GM19099 (cell line): ENCODE data around the gene CNOT11.

Source experiments
- POLR2A ChIP-seq: IDR thresholded peaks from 3 replicates; pipeline ENCODE4 v1.6.1; 2011; ENCODE audit warnings: low read depth; ENCODE audit not compliant: insufficient read length; ENCODE audit errors: extremely low read depth

Gene CNOT11

DNA sequence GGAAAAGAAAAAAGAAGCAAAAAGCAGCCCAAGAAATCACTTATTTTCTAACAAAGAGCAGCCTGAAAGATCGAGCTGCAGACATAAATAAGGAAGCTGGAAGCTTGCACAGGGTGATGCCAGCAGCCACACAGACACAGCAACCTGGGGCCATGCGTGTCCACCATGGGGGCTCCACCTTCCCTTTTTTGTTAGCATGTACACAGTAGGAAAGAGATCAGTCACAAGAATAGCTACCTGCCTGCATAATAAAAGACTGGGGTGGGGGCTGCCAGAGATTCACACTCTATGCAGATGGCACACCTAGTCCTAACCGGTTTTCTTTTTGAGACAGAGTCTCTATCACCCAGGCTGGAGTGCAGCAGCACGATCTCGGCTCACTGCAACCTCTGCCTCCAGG, 2.9 kb upstream of the CNOT11 start:
- TF ChIP-seq POLR2A = no peak

- TF ChIP-seq POLR2A = no peak
Measured at GRCh38 chr2:101251844-101252407, 760 bp upstream of the CNOT11 start.

DNA sequence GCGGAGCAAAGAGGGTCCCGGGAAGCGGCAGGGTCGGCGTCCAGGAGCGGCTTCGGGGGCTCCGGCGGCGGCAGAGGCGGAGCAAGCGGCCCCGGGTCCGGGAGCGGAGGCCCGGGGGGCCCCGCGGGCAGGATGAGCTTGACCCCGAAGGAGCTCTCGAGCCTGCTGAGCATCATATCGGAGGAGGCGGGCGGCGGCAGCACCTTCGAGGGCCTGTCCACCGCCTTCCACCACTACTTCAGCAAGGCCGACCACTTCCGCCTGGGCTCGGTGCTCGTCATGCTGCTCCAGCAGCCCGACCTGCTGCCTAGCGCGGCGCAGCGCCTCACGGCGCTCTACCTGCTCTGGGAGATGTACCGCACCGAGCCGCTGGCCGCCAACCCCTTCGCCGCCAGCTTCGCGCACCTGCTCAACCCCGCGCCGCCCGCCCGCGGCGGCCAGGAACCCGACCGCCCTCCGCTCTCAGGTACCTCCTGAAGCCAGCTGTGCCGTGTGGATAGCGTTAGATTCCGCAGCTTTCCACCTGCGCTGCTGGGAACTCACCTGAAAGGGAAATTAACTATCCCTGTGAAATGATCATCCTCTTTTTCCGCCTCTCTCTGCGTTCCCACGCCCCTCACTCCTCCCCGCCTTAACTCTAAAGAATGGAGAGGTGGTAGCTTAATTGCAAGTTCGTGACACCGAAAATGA, 472 bp downstream of the CNOT11 start:
- no peak for TF ChIP-seq POLR2A

DNA sequence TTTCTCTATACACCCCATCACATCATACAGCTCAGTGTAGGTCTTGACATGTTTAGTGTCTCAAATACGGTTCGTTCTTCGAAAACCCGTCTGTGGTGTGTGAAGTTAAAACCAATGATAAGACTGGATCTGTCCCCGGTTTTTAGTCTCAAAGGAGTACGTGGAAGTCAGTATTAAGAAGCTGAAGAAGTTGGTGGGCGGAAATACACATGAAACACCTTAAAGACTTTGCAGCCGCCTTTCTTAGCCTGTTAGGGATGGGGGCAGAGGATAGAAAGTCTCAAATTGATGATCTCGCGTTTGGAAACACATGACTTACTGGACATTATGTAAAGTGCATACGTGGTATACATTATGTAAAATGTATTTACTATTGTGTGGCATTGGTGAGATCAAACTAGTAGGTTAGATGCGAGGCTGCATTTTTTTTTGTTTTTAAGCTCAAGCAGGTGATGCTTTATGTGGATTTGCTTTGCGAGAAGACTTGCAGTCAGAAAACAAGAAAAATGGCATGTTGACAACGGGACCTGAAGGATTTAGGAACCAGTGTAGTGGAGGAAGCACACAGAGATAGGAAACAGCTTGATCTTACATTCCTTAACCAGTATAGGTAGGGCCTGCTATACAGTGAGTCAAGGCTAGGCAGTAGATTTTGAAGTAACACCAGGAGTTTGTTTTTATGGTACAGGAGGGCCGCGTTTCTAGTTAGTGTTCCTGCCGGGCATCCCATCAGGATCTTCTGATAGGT, 1.2 kb downstream of the CNOT11 start:
- no peak for TF ChIP-seq POLR2A

GRCh38 chr2:101255501-101255900, 2.8 kb downstream of the CNOT11 start:
- TF ChIP-seq POLR2A = no peak

DNA sequence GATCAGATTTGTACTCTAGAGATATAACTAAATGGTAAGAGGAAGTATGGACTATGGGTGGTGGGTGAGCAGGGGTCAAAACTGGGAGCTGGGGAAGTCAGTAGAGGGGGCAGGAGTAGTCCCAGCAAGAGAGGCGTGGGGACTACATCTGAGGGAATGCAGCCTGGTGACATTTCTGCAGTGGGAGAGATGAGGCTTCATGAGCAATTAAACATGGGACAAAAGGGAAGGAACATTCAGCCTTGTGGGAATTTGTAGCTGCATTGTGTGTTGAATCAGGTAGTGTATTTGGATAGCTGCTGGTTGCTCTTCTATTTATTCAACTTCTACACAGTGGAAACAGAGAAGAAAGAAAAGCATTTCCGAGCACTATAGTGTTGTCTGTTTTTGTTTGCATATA, 3.6 kb downstream of the CNOT11 start:
- TF ChIP-seq POLR2A = no peak

GRCh38 chr2:101258804-101259203, 6.1 kb downstream of the CNOT11 start:
- TF ChIP-seq POLR2A = no peak

GRCh38 chr2:101262142-101262541, 9.5 kb downstream of the CNOT11 start:
- no peak for TF ChIP-seq POLR2A

DNA sequence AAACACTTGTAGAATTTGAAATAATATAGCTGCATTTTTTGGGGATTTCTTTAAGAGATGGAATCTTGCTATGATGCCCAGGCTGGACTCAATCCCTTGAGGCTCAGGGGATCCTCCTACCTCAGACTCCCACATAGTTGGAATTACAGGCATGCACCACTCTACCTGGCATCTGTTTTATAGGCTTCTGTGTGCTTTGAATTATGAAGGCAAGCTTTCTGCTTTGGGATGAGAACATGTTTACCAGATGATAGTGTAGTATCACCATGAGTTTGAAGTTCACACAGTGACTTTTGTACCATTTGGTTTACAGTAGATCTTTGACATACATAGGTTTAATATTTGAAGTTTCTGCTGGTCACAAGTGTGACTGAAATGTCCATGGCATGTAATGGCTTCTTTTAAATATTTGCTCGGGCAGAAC, 10.7 kb downstream of the CNOT11 start:
- TF ChIP-seq POLR2A = no peak

DNA sequence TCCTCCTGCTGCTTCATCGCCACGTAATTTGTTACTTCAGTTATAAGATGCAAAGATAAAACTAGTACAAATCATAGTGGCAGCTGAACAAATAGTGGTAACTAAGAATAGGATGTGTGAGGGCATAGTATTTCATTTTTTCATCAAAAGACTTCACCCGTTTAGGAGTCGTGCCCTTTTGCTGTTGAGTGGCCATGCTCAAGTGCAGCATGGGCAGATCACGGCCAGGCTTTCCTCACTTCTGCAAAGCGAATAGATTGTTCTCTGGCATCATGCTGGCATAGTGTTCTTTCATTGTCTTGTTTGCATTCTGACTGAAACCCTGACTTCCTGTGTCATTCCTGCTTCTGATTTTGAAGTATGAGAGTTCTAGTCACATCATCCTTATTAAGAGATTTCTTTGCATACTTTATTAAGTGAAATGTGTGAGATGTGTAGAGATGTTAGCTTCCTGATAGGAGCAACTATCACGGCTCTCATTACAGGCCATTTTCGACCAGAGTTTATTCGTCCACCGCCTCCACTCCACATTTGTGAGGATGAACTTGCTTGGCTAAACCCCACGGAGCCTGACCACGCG, 11.8 kb downstream of the CNOT11 start:
- no peak for TF ChIP-seq POLR2A

GRCh38 chr2:101265893-101266499, 13.3 kb downstream of the CNOT11 start:
- TF ChIP-seq POLR2A = no peak

DNA sequence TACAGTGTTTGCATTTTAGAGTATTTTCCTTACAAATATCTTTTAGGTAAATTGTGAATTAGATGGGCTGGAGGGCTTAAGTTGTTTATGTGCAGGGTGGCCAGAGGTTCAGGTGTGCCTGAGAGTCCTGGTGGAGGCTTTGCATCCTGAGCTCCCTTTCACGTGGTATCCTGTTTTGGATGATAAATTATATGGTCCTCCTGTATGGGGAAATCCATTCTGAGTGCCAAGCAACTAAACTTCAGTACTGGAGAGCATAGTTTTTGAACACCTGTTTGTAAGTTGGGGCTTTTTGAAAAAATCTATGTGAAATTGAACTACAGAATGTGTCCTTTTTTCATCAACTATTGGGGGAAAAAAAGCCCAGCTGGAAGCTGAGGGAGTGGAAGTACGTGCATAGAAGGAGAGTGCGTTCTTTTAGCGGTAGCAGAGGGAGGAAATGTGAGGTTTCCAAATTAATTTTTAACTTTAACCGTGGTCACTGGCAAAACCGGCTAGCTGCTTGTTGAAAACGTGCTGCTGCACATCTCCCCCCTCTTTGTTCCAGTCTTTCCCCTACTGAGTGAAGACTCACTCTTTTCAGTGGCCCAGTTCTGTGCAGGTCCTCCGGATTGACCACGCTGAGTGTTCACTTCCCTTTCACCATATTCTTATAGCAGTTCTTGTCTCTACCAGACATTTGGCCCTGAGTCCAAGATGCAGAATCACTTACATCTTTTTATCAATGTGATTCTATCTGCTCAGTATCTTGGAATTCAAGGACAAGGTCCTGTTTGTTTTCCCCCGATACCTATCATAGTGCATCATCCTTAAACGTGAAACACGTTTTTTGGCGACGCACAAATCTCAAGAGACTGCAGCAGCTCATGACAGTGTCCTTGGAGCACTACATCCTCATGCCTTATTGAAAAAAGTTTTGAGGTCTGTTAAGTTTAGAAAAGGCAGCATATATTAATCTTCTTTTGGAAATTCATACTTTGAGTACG, 15.3 kb downstream of the CNOT11 start:
- no peak for TF ChIP-seq POLR2A

GRCh38 chr2:101270700-101271259, 18.1 kb downstream of the CNOT11 start:
- no peak for TF ChIP-seq POLR2A
